ENCODE measurements around the gene SORD.
"Not testable (repeated sequence)": the region's sequence is repeated elsewhere in the genome, so short reads cannot be mapped to it uniquely, and the experiment has no call there.

Gene SORD

GRCh38 chr15:45100884-45101625, 78.1 kb downstream of the SORD start:
- no peak for DNase-seq

GRCh38 chr15:45101749-45102148, 78.8 kb downstream of the SORD start:
- DNase-seq: no peak

GRCh38 chr15:45102226-45102625, 79.2 kb downstream of the SORD start:
- no peak for DNase-seq

- DNase-seq: not testable (repeated sequence)
Measured at GRCh38 chr15:45104170-45104569, 81.2 kb downstream of the SORD start.

GRCh38 chr15:45105586-45105985, 82.6 kb downstream of the SORD start:
- DNase-seq: no peak

- DNase-seq: no peak
Measured at GRCh38 chr15:45106002-45106790, 83.2 kb downstream of the SORD start.

- DNase-seq: no peak
Measured at GRCh38 chr15:45107941-45108630, 85.1 kb downstream of the SORD start.

- DNase-seq: no peak
Measured at GRCh38 chr15:45110256-45110820, 87.3 kb downstream of the SORD start.

GRCh38 chr15:45111390-45112142, 88.6 kb downstream of the SORD start:
- no peak for DNase-seq

GRCh38 chr15:45112143-45112590, 89.2 kb downstream of the SORD start:
- no peak for DNase-seq

GRCh38 chr15:45112591-45113379, 89.8 kb downstream of the SORD start:
- DNase-seq: no peak

GRCh38 chr15:45113380-45113990, 90.5 kb downstream of the SORD start:
- DNase-seq: no peak

GRCh38 chr15:45114076-45114750, 91.2 kb downstream of the SORD start, which contains the start of the genes DUOX2 and DUOXA2:
TSS of gene DUOX2 (minus strand) at chr15:45114172. CDS start at chr15:45113411, 761 bp downstream.
TSS of gene DUOXA2 (plus strand) at chr15:45114326. CDS start at chr15:45114606, 280 bp downstream.
- DNase-seq: no peak

GRCh38 chr15:45114751-45115085, 91.7 kb downstream of the SORD start:
- no peak for DNase-seq

GRCh38 chr15:45115312-45115820, 92.4 kb downstream of the SORD start:
- DNase-seq: no peak

GRCh38 chr15:45116006-45116481, 93.0 kb downstream of the SORD start:
- no peak for DNase-seq

GRCh38 chr15:45116482-45117307, 93.7 kb downstream of the SORD start:
- peak; percentile 37 for DNase-seq

GRCh38 chr15:45117308-45118130, 94.5 kb downstream of the SORD start:
- DNase-seq: no peak
